GM19099 (cell line): ENCODE data around the gene STMND1.

Source experiments
- POLR2A ChIP-seq: IDR thresholded peaks from 3 replicates; pipeline ENCODE4 v1.6.1; 2011; ENCODE audit warnings: low read depth; ENCODE audit not compliant: insufficient read length; ENCODE audit errors: extremely low read depth

STMND1 gene

GRCh38 chr6:17178754-17179529 is 77.1 kb downstream of the STMND1 start:
- no peak for TF ChIP-seq POLR2A

GRCh38 chr6:17179530-17180073 is 77.8 kb downstream of the STMND1 start:
- TF ChIP-seq POLR2A = no peak
